Measurements from ENCODE around the gene DPF3. TPM values are rescaled to one million over a fixed set of nuclear protein-coding genes. Genes with fewer than 3 reads are reported as not detected.

The DPF3 gene
- total and polyA plus RNA-seq, 9 of the 15 experiments (the other 6 are each of a cell fraction or from before 2014, with no cell fraction given): 0.21 to 4.9 (median 1.2) TPM

DNA sequence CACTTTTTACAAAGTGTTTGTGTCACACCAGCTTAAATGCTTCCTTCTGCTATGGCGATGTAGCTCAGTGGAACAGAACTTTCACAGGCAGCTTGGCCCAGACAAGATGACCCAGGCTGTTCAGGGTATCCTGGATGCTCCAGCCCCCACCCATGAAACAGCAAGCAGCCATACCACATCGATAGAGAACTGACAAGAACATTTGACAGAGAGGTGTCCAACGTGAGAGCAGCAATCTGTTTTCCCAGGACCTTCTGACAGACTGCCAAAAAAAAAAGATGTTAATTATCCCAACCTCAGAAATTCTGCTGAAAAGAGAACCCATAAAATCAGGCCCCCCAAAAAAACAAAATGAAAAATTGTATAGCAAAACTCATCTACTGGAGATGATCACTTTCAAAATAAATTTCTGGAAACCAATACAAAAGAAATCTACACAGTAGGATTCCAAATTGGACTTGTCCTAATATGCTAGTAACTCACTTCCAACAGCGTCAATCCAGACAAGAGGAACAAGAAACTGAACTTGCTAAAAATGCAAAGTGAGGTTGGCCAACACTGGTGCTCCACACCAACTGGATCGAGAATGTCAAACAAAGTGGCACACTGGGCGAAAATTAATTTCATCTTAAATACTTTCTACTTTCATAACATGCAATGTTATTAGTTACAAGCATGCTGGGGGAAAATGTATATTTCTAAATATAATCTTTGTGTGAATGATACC, 118.8 kb downstream of the DPF3 start:
- H3K9ac ChIP-seq (ENCODE audit: insufficient read depth in 1 of 2, low read depth in 2 of 2, low read length in 2 of 2): no peak overlapping the region
- CTCF ChIA-PET (ENCODE audit: low intra/inter-chr PET ratio): no interaction called here
- WGBS (ENCODE audit: insufficient coverage, low coverage, missing lambda C conversion rate): 39% methylated on average over 6 of the region's 6 CpGs
- H3K9me1 ChIP-seq (ENCODE audit: control insufficient read depth, insufficient read depth, low read length): no peaks in the 10 kb centered on the region
- intact Hi-C loops (cut with micrococcal nuclease): no loop called here
- peaks cover 4% of the 10 kb centered on the region; the same call in 1 of the 2 replicates for H3K9me3 ChIP-seq (replicated peaks; ENCODE audit: control insufficient read depth, insufficient read depth, low read depth, low read length)
- no peaks in the 10 kb centered on the region for H4K20me1 ChIP-seq (replicated peaks; ENCODE audit: control insufficient read depth, insufficient read depth, low read length)
- no peak overlapping the region for H3K4me3 ChIP-seq
- POLR2A ChIA-PET: no interaction called here
- H3K4me1 ChIP-seq (replicated peaks in 1 of 2; ENCODE audit: control insufficient read depth in 2 of 2, insufficient read depth in 2 of 2, low read length in 2 of 2): peaks cover 3 to 10% of the 10 kb centered on the region in 2 experiments; a peak in 3 of 5 replicates
- BruUV-seq (replicated peaks): no TSS peak
- FAIRE-seq (no peak), DNase-seq (ENCODE audit: extremely low read depth in 1 of 4, low spot score in 3 of 4) (no peak), ATAC-seq (no peak)
- no peak for TF ChIP-seq TAF7 (tag; IDR thresholded peaks at IDR 0.05)
- no peak for TF ChIP-seq PYGO2 (tag; IDR thresholded peaks at IDR 0.05)
- no peak for TF ChIP-seq TAF15 (IDR thresholded peaks at IDR 0.05; ENCODE audit: low read depth, low read length)
- TF ChIP-seq, protein P1, sequence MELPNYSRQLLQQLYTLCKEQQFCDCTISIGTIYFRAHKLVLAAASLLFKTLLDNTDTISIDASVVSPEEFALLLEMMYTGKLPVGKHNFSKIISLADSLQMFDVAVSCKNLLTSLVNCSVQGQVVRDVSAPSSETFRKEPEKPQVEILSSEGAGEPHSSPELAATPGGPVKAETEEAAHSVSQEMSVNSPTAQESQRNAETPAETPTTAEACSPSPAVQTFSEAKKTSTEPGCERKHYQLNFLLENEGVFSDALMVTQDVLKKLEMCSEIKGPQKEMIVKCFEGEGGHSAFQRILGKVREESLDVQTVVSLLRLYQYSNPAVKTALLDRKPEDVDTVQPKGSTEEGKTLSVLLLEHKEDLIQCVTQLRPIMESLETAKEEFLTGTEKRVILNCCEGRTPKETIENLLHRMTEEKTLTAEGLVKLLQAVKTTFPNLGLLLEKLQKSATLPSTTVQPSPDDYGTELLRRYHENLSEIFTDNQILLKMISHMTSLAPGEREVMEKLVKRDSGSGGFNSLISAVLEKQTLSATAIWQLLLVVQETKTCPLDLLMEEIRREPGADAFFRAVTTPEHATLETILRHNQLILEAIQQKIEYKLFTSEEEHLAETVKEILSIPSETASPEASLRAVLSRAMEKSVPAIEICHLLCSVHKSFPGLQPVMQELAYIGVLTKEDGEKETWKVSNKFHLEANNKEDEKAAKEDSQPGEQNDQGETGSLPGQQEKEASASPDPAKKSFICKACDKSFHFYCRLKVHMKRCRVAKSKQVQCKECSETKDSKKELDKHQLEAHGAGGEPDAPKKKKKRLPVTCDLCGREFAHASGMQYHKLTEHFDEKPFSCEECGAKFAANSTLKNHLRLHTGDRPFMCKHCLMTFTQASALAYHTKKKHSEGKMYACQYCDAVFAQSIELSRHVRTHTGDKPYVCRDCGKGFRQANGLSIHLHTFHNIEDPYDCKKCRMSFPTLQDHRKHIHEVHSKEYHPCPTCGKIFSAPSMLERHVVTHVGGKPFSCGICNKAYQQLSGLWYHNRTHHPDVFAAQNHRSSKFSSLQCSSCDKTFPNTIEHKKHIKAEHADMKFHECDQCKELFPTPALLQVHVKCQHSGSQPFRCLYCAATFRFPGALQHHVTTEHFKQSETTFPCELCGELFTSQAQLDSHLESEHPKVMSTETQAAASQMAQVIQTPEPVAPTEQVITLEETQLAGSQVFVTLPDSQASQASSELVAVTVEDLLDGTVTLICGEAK (IDR thresholded peaks at IDR 0.05): no peak
- TF ChIP-seq, protein P1 (CRISPR knock-in tag; IDR thresholded peaks at IDR 0.05): no peak
- TF ChIP-seq ZC3H11A (IDR thresholded peaks at IDR 0.05; ENCODE audit: low read depth, low read length): no peak
- no peak for TF ChIP-seq ESRRB (CRISPR knock-in tag; IDR thresholded peaks at IDR 0.05; ENCODE audit: borderline replicate concordance)
- no peak for TF ChIP-seq MEIS2 (IDR thresholded peaks at IDR 0.05; ENCODE audit: partially characterized antibody)
- H3K27me3 ChIP-seq (ENCODE audit: control insufficient read depth in 2 of 2, insufficient read depth in 2 of 2, low read length in 2 of 2): no peaks in the 10 kb centered on the region
- H3K79me2 ChIP-seq (ENCODE audit: control insufficient read depth, insufficient read depth, low read length): no peaks in the 10 kb centered on the region
- no peaks in the 10 kb centered on the region for H3K36me3 ChIP-seq (ENCODE audit: control insufficient read depth, insufficient read depth, low read length)
- no peak overlapping the region; the same call in 1 of the 2 replicates for H2AFZ ChIP-seq (ENCODE audit: low read depth, low read length)
- no peak overlapping the region for H3K27ac ChIP-seq (ENCODE audit: extremely low read depth, low read depth, low read length)
- in situ Hi-C loops (cut with MboI): no loop called here
- no peak overlapping the region for H3K4me2 ChIP-seq (ENCODE audit: insufficient read depth, low read length)

All from K562 (cell line).